Osteoblast (primary cell): ENCODE measurements around the gene NFX1. TPM values are rescaled to one million over a fixed set of nuclear protein-coding genes. Genes with fewer than 3 reads are reported as not detected.
A peak's percentile ranks its signal among the peaks of the same experiment; 100 is the strongest.

Source experiments
- DNase-seq: peaks from one replicate; pipeline ENCODE4 v3.0.0; 2011; ENCODE audit warnings: low spot score, mixed read lengths; ENCODE audit not compliant: insufficient read length; ENCODE audit errors: missing footprints
- H2AFZ ChIP-seq: 2 replicates; pipeline ENCODE4 v1.6.0; 2011; ENCODE audit warnings: mild to moderate bottlenecking, low read length
- H3K27ac ChIP-seq: 2 replicates; pipeline ENCODE4 v1.5.1; 2011; ENCODE audit warnings: mild to moderate bottlenecking, low read depth, low read length, moderate library complexity
- H3K27me3 ChIP-seq: 2 replicates; pipeline ENCODE4 v1.6.0; 2012; ENCODE audit warnings: mild to moderate bottlenecking, control low read depth, inconsistent platforms, low read length, moderate library complexity; ENCODE audit not compliant: insufficient read depth
- H3K36me3 ChIP-seq: 2 replicates; pipeline ENCODE4 v1.5.1; 2011; ENCODE audit warnings: mild to moderate bottlenecking, low read length, control low read depth, moderate library complexity; ENCODE audit not compliant: insufficient read depth
- H3K4me1 ChIP-seq: 2 replicates; pipeline ENCODE4 v1.5.1; 2011; ENCODE audit warnings: mild to moderate bottlenecking, low read length, control low read depth, moderate library complexity; ENCODE audit not compliant: insufficient read depth
- H3K4me2 ChIP-seq: 2 replicates; pipeline ENCODE4 v1.6.0; 2011; ENCODE audit warnings: mild to moderate bottlenecking, low read length; ENCODE audit not compliant: insufficient read depth
- H3K4me3 ChIP-seq: fragments of 200-600 bp; sonication (generic); 3 replicates; pipeline ENCODE4 v1.5.1; 2012; ENCODE audit warnings: mild to moderate bottlenecking, low read length, inconsistent platforms; ENCODE audit not compliant: insufficient read depth
- H3K79me2 ChIP-seq: 2 replicates; pipeline ENCODE4 v1.6.0; 2012; ENCODE audit warnings: mild to moderate bottlenecking, low read length, control low read depth, inconsistent platforms; ENCODE audit not compliant: insufficient read depth
- H3K9me3 ChIP-seq: 2 replicates; pipeline ENCODE4 v1.5.1; 2011; ENCODE audit warnings: low read depth, low read length, control low read depth
- H4K20me1 ChIP-seq: 2 replicates; pipeline ENCODE4 v1.6.0; 2012; ENCODE audit warnings: mild to moderate bottlenecking, low read length, control low read depth; ENCODE audit not compliant: insufficient read depth
- CTCF ChIP-seq: IDR thresholded peaks from 2 replicates; pipeline ENCODE4 v1.5.1; 2011; ENCODE audit warnings: mild to moderate bottlenecking, low read depth, low read length, moderate library complexity; ENCODE audit errors: extremely low read depth
- total RNA-seq: library from RNA; depleted of rRNA; stranded (reverse); fragments of >200 nt; gene quantifications from 2 replicates; pipeline ENCODE4 v1.2.3, GENCODE V29; 2012

NFX1 gene
- total RNA-seq, 1 donor = 34.0 TPM

GRCh38 chr9:33249983-33250382 lies 40.3 kb upstream of the NFX1 start:
- Histone ChIP-seq H3K4me3 (no peak overlapping the region), H4K20me1 (no peaks in the 10 kb centered on the region), H3K9me3 (no peaks in the 10 kb centered on the region), H2AFZ (peak overlapping the region; percentile 63), H3K4me1 (peaks cover 8% of the 10 kb centered on the region), H3K27me3 (no peaks in the 10 kb centered on the region), H3K27ac (peak overlapping the region; percentile 61), H3K36me3 (peaks cover 21% of the 10 kb centered on the region), H3K79me2 (no peaks in the 10 kb centered on the region), H3K4me2 (peak overlapping the region; percentile 0)
- no peak for TF ChIP-seq CTCF
- DNase-seq = no peak

- no peaks in the 10 kb centered on the region for H3K79me2 ChIP-seq
- peak overlapping the region; percentile 61 for H3K27ac ChIP-seq
- H3K4me1 ChIP-seq = peaks cover 8% of the 10 kb centered on the region
- no peak for TF ChIP-seq CTCF
- peak; percentile 86 for DNase-seq
- H3K27me3 ChIP-seq = no peaks in the 10 kb centered on the region
- no peak overlapping the region for H3K4me3 ChIP-seq
- H3K36me3 ChIP-seq = peaks cover 27% of the 10 kb centered on the region
- H2AFZ ChIP-seq = peak overlapping the region; percentile 63
- peak overlapping the region; percentile 0 for H3K4me2 ChIP-seq
- H4K20me1 ChIP-seq = no peaks in the 10 kb centered on the region
- H3K9me3 ChIP-seq = no peaks in the 10 kb centered on the region
Observed at GRCh38 chr9:33250458-33250995, 39.8 kb upstream of the NFX1 start.

GRCh38 chr9:33254211-33254610 lies 36.1 kb upstream of the NFX1 start:
- H3K79me2 ChIP-seq = no peaks in the 10 kb centered on the region
- H3K9me3 ChIP-seq = no peaks in the 10 kb centered on the region
- no peak for TF ChIP-seq CTCF
- peaks cover 8% of the 10 kb centered on the region for H3K4me1 ChIP-seq
- no peaks in the 10 kb centered on the region for H3K27me3 ChIP-seq
- H3K36me3 ChIP-seq = peaks cover 57% of the 10 kb centered on the region
- no peak for DNase-seq
- H3K4me2 ChIP-seq = no peak overlapping the region
- no peak overlapping the region for H3K27ac ChIP-seq
- no peak overlapping the region for H3K4me3 ChIP-seq
- H2AFZ ChIP-seq = no peak overlapping the region
- no peaks in the 10 kb centered on the region for H4K20me1 ChIP-seq

GRCh38 chr9:33255014-33255413 lies 35.3 kb upstream of the NFX1 start:
- Histone ChIP-seq H3K79me2 (no peaks in the 10 kb centered on the region), H4K20me1 (no peaks in the 10 kb centered on the region), H3K27ac (no peak overlapping the region), H3K9me3 (no peaks in the 10 kb centered on the region), H2AFZ (no peak overlapping the region), H3K4me1 (peaks cover 8% of the 10 kb centered on the region), H3K36me3 (peaks cover 65% of the 10 kb centered on the region), H3K4me3 (no peak overlapping the region), H3K27me3 (no peaks in the 10 kb centered on the region), H3K4me2 (no peak overlapping the region)
- TF ChIP-seq CTCF = no peak
- no peak for DNase-seq
